HepG2 (cell line): ENCODE data around the gene ADPRM. TPM values are rescaled to one million over a fixed set of nuclear protein-coding genes. Genes with fewer than 3 reads are reported as not detected.

Experiments used
- CBX2 ChIP-seq, 2 experiments: fragments of 200-600 bp in 1 of 2; sonication (generic); formaldehyde crosslinking in 1 of 2; IDR thresholded peaks; 2 replicates each; pipeline versions ENCODE4 v1.7.0 to v1.8.1; 2018 to 2022; ENCODE audit warnings: low read depth in 2 of 2, low read length in 1 of 2, mild to moderate bottlenecking in 1 of 2, missing genetic modification reagents in 1 of 2
- JUN ChIP-seq: sonication (generic); formaldehyde crosslinking; IDR thresholded peaks from 2 replicates; pipeline ENCODE4 v1.4.0; 2020; ENCODE audit warnings: mild to moderate bottlenecking, missing genetic modification reagents
- NR2C2 ChIP-seq: sonication (generic); formaldehyde crosslinking; IDR thresholded peaks from 2 replicates; pipeline ENCODE4 v1.4.0; 2020; ENCODE audit warnings: missing genetic modification reagents, mild to moderate bottlenecking, moderate library complexity, borderline replicate concordance
- NR2F1 ChIP-seq, 2 experiments: fragments of 450-650 bp in 1 of 2; formaldehyde crosslinking in 1 of 2; IDR thresholded peaks; 2 replicates each; pipeline versions ENCODE4 v1.5.0 to v1.6.1; 2016 to 2020; ENCODE audit warnings: mild to moderate bottlenecking in 1 of 2, missing compliant biosample characterization in 1 of 2, missing genetic modification reagents in 1 of 2, moderate library complexity in 1 of 2
- PLRG1 ChIP-seq: fragments of 450-650 bp; conservative IDR thresholded peaks from 2 replicates; pipeline ENCODE4 v1.6.1; 2016
- SAP130 ChIP-seq: IDR thresholded peaks from 2 replicates; pipeline ENCODE4 v1.6.1; 2016; ENCODE audit warnings: low read depth
- SETDB1 ChIP-seq: sonication (generic); formaldehyde crosslinking; IDR thresholded peaks from 2 replicates; pipeline ENCODE4 v1.5.1; 2020; ENCODE audit warnings: missing genetic modification reagents, mild to moderate bottlenecking, borderline replicate concordance
- TEAD3 ChIP-seq: optimal IDR thresholded peaks from 2 replicates; pipeline ENCODE3; 2016; ENCODE audit warnings: borderline replicate concordance
- U2AF1 ChIP-seq: fragments of 200-400 bp; formaldehyde crosslinking; optimal IDR thresholded peaks from 2 replicates; pipeline ENCODE3; 2017; ENCODE audit warnings: mild to moderate bottlenecking, low read depth, low read length
- ZNF20 ChIP-seq: sonication (generic); formaldehyde crosslinking; IDR thresholded peaks from 2 replicates; pipeline ENCODE4 v1.4.0; 2020; ENCODE audit warnings: mild to moderate bottlenecking, moderate library complexity, missing genetic modification reagents
- ZNF577 ChIP-seq: sonication (generic); formaldehyde crosslinking; IDR thresholded peaks from 2 replicates; pipeline ENCODE4 v1.4.0; 2020; ENCODE audit warnings: mild to moderate bottlenecking, low read depth, missing genetic modification reagents, borderline replicate concordance
- polyA plus RNA-seq, 8 experiments: library from polyadenylated mRNA; depleted of rRNA in 3 of 8; stranded (reverse) in 7 of 8; unstranded in 1 of 8; fragments of >200 nt; fragmentation: Illumina TruSeq in 4 of 8; extraction: Trizol in 4 of 8; gene quantifications; 2 replicates each; pipeline versions ENCODE4 v1.2.1 to v1.2.3, GENCODE V29; 2011 to 2016; ENCODE audit warnings: low read depth in 4 of 8, missing spikeins in 1 of 8, mixed read lengths in 1 of 8; ENCODE audit not compliant: insufficient read depth in 1 of 8
- total RNA-seq, 5 experiments: library from RNA; depleted of rRNA; stranded (reverse); fragments of >200 nt; fragmentation: Illumina TruSeq; extraction: Trizol; gene quantifications; 2 replicates each; pipeline ENCODE4 v1.2.3, GENCODE V29; 2016; ENCODE audit warnings: low read depth in 1 of 5
- TF ChIP-seq, protein P1 (sequence below): IDR thresholded peaks from 2 replicates; pipeline ENCODE4 v1.6.1; 2016; ENCODE audit warnings: low read depth, missing genetic modification reagents, missing compliant biosample characterization
- TF ChIP-seq, protein P2 (sequence below), 2 experiments: fragments of 450-650 bp in 1 of 2; sonication (generic) in 1 of 2; formaldehyde crosslinking in 1 of 2; IDR thresholded peaks; 2 replicates each; pipeline versions ENCODE4 v1.6.1 to v1.8.0; 2016 to 2022; ENCODE audit warnings: antibody characterized with exemption in 1 of 2, mild to moderate bottlenecking in 1 of 2, missing genetic modification reagents in 1 of 2
- TF ChIP-seq, protein P3 (sequence below): fragments of 450-650 bp; IDR thresholded peaks from 2 replicates; pipeline ENCODE4 v1.6.1; 2017

The ADPRM gene
- total and polyA plus RNA-seq, 2 of the 13 experiments (the other 11 are each of a cell fraction or from before 2014, with no cell fraction given) = 5.6 to 10.8 TPM

DNA sequence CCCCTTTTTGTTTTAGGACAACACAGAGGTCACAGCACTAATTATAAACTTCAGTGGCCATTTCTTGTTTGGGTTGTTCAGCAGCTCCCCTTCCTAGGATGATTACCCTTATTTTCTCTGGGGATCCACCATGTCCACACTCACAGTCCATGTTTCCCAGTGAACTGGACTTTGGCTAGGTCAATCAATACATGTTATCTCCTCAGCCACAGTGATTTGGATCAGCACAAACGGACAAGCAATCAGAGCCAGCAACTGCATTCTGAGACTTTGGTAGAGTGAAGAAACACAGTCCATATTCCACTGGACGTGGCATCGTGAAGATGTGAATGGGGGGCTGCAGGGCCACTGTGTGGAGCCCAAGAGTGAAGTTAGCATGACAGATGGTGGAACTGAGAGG is 27.9 kb downstream of the ADPRM start (continued):
- no peak for TF ChIP-seq JUN (CRISPR knock-in tag)
- no peak for TF ChIP-seq ZNF577 (CRISPR knock-in tag)
- no peak for TF ChIP-seq NR2F1 (CRISPR knock-in tag; IDR thresholded peaks at IDR 0.05)
- TF ChIP-seq, protein P1, sequence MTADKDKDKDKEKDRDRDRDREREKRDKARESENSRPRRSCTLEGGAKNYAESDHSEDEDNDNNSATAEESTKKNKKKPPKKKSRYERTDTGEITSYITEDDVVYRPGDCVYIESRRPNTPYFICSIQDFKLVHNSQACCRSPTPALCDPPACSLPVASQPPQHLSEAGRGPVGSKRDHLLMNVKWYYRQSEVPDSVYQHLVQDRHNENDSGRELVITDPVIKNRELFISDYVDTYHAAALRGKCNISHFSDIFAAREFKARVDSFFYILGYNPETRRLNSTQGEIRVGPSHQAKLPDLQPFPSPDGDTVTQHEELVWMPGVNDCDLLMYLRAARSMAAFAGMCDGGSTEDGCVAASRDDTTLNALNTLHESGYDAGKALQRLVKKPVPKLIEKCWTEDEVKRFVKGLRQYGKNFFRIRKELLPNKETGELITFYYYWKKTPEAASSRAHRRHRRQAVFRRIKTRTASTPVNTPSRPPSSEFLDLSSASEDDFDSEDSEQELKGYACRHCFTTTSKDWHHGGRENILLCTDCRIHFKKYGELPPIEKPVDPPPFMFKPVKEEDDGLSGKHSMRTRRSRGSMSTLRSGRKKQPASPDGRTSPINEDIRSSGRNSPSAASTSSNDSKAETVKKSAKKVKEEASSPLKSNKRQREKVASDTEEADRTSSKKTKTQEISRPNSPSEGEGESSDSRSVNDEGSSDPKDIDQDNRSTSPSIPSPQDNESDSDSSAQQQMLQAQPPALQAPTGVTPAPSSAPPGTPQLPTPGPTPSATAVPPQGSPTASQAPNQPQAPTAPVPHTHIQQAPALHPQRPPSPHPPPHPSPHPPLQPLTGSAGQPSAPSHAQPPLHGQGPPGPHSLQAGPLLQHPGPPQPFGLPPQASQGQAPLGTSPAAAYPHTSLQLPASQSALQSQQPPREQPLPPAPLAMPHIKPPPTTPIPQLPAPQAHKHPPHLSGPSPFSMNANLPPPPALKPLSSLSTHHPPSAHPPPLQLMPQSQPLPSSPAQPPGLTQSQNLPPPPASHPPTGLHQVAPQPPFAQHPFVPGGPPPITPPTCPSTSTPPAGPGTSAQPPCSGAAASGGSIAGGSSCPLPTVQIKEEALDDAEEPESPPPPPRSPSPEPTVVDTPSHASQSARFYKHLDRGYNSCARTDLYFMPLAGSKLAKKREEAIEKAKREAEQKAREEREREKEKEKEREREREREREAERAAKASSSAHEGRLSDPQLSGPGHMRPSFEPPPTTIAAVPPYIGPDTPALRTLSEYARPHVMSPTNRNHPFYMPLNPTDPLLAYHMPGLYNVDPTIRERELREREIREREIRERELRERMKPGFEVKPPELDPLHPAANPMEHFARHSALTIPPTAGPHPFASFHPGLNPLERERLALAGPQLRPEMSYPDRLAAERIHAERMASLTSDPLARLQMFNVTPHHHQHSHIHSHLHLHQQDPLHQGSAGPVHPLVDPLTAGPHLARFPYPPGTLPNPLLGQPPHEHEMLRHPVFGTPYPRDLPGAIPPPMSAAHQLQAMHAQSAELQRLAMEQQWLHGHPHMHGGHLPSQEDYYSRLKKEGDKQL (CRISPR knock-in tag) = no peak
- no peak for TF ChIP-seq CBX2 (IDR thresholded peaks at IDR 0.05; ENCODE audit: low read depth, low read length)
- TF ChIP-seq CBX2 (CRISPR knock-in tag; IDR thresholded peaks at IDR 0.05; ENCODE audit: low read depth) = no peak
- TF ChIP-seq ZNF20 (CRISPR knock-in tag) = no peak
- TF ChIP-seq, protein P2, sequence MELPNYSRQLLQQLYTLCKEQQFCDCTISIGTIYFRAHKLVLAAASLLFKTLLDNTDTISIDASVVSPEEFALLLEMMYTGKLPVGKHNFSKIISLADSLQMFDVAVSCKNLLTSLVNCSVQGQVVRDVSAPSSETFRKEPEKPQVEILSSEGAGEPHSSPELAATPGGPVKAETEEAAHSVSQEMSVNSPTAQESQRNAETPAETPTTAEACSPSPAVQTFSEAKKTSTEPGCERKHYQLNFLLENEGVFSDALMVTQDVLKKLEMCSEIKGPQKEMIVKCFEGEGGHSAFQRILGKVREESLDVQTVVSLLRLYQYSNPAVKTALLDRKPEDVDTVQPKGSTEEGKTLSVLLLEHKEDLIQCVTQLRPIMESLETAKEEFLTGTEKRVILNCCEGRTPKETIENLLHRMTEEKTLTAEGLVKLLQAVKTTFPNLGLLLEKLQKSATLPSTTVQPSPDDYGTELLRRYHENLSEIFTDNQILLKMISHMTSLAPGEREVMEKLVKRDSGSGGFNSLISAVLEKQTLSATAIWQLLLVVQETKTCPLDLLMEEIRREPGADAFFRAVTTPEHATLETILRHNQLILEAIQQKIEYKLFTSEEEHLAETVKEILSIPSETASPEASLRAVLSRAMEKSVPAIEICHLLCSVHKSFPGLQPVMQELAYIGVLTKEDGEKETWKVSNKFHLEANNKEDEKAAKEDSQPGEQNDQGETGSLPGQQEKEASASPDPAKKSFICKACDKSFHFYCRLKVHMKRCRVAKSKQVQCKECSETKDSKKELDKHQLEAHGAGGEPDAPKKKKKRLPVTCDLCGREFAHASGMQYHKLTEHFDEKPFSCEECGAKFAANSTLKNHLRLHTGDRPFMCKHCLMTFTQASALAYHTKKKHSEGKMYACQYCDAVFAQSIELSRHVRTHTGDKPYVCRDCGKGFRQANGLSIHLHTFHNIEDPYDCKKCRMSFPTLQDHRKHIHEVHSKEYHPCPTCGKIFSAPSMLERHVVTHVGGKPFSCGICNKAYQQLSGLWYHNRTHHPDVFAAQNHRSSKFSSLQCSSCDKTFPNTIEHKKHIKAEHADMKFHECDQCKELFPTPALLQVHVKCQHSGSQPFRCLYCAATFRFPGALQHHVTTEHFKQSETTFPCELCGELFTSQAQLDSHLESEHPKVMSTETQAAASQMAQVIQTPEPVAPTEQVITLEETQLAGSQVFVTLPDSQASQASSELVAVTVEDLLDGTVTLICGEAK (IDR thresholded peaks at IDR 0.05) = no peak
- TF ChIP-seq, protein P2 (CRISPR knock-in tag; IDR thresholded peaks at IDR 0.05) = no peak
- TF ChIP-seq SETDB1 = no peak
- TF ChIP-seq PLRG1 = no peak
- no peak for TF ChIP-seq U2AF1
- peak; percentile 34; the same call in 1 of the 2 replicates for TF ChIP-seq NR2C2 (CRISPR knock-in tag)
- TF ChIP-seq TEAD3 (CRISPR knock-in tag) = peak; percentile 25
- TF ChIP-seq, protein P3, sequence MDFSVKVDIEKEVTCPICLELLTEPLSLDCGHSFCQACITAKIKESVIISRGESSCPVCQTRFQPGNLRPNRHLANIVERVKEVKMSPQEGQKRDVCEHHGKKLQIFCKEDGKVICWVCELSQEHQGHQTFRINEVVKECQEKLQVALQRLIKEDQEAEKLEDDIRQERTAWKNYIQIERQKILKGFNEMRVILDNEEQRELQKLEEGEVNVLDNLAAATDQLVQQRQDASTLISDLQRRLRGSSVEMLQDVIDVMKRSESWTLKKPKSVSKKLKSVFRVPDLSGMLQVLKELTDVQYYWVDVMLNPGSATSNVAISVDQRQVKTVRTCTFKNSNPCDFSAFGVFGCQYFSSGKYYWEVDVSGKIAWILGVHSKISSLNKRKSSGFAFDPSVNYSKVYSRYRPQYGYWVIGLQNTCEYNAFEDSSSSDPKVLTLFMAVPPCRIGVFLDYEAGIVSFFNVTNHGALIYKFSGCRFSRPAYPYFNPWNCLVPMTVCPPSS = no peak
- TF ChIP-seq SAP130 (CRISPR knock-in tag) = 0 out of 2 replicates have a peak, but pooled peaks have one; percentile 18
